WTC11 (cell line): ENCODE measurements around the gene SYT7. TPM values are rescaled to one million over a fixed set of nuclear protein-coding genes. Genes with fewer than 3 reads are reported as not detected.

Experiments used
- ATAC-seq: fragments of 200-7000 bp; cut with Tn5 transposase; 2 replicates; pipeline ENCODE4 v1.10.0; 2021; ENCODE audit warnings: mild to moderate bottlenecking, moderate library complexity
- CTCF ChIA-PET: fragments of 300-600 bp; sonication (Branson Sonifier 250); formaldehyde crosslinking; loops from one replicate; lab custom pipeline; 2021; ENCODE audit warnings: antibody characterized with exemption; lab: Charles Lee
- POLR2A ChIA-PET: fragments of 350-600 bp; sonication (Branson Sonifier 250); formaldehyde crosslinking; loops from one replicate; lab custom pipeline; 2021; ENCODE audit warnings: antibody characterized with exemption; lab: Charles Lee
- DNase-seq: peaks from one replicate; pipeline ENCODE4 v3.0.0; 2021; ENCODE audit warnings: low spot score
- H3K27ac Mint-ChIP-seq: 2 replicates; pipeline ENCODE4 v1.8.0; 2021; ENCODE audit warnings: mixed read lengths
- H3K27me3 Mint-ChIP-seq: 2 replicates; pipeline ENCODE4 v1.8.0; 2021; ENCODE audit warnings: low read depth, mild to moderate bottlenecking, moderate library complexity, mixed read lengths
- H3K36me3 Mint-ChIP-seq: 2 replicates; pipeline ENCODE4 v1.8.0; 2021; ENCODE audit warnings: mixed read lengths
- H3K4me1 Mint-ChIP-seq: 2 replicates; pipeline ENCODE4 v1.8.0; 2022; ENCODE audit warnings: mixed read lengths
- H3K4me3 Mint-ChIP-seq: 2 replicates; pipeline ENCODE4 v1.8.0; 2021; ENCODE audit warnings: mild to moderate bottlenecking, moderate library complexity, mixed read lengths
- H3K9me3 Mint-ChIP-seq: 2 replicates; pipeline ENCODE4 v1.8.0; 2021; ENCODE audit warnings: mixed read lengths
- AFF4 ChIP-seq: sonication (generic); formaldehyde crosslinking; IDR thresholded peaks from 2 replicates; pipeline ENCODE4 v1.8.1; 2023; ENCODE audit warnings: mild to moderate bottlenecking, missing genetic modification reagents, borderline replicate concordance
- ATF1 ChIP-seq: sonication (generic); formaldehyde crosslinking; IDR thresholded peaks from 2 replicates; pipeline ENCODE4 v1.8.1; 2023; ENCODE audit warnings: mild to moderate bottlenecking, moderate library complexity, missing genetic modification reagents
- ATF2 ChIP-seq: sonication (generic); formaldehyde crosslinking; IDR thresholded peaks from 2 replicates; pipeline ENCODE4 v1.8.1; 2022; ENCODE audit warnings: low read depth, missing genetic modification reagents, borderline replicate concordance
- CREM ChIP-seq: sonication (generic); formaldehyde crosslinking; IDR thresholded peaks from 2 replicates; pipeline ENCODE4 v1.8.1; 2022; ENCODE audit warnings: mild to moderate bottlenecking, missing genetic modification reagents, moderate library complexity
- ESRRA ChIP-seq: sonication (generic); formaldehyde crosslinking; IDR thresholded peaks from 2 replicates; pipeline ENCODE4 v1.8.1; 2022; ENCODE audit warnings: mild to moderate bottlenecking, missing genetic modification reagents, borderline replicate concordance
- FOXK1 ChIP-seq: sonication (generic); formaldehyde crosslinking; IDR thresholded peaks from 2 replicates; pipeline ENCODE4 v1.8.0; 2022; ENCODE audit warnings: mild to moderate bottlenecking, moderate library complexity, missing genetic modification reagents
- HMGA2 ChIP-seq: fragments of 250-450 bp; sonication (Bioruptor Pico); IDR thresholded peaks from 2 replicates; pipeline ENCODE4 v1.4.0; 2021; ENCODE audit warnings: mild to moderate bottlenecking, moderate library complexity
- IRF1 ChIP-seq: sonication (generic); formaldehyde crosslinking; IDR thresholded peaks from 2 replicates; pipeline ENCODE4 v1.8.0; 2023; ENCODE audit warnings: missing genetic modification reagents
- IRF2 ChIP-seq: sonication (generic); formaldehyde crosslinking; IDR thresholded peaks from 2 replicates; pipeline ENCODE4 v1.8.0; 2022; ENCODE audit warnings: low read depth, missing genetic modification reagents, borderline replicate concordance
- JUN ChIP-seq: sonication (generic); formaldehyde crosslinking; IDR thresholded peaks from 2 replicates; pipeline ENCODE4 v1.8.0; 2023; ENCODE audit warnings: mild to moderate bottlenecking, missing genetic modification reagents
- MAX ChIP-seq: sonication (generic); formaldehyde crosslinking; IDR thresholded peaks from 2 replicates; pipeline ENCODE4 v1.8.0; 2022; ENCODE audit warnings: mild to moderate bottlenecking, missing genetic modification reagents
- PREB ChIP-seq: sonication (generic); formaldehyde crosslinking; IDR thresholded peaks from 2 replicates; pipeline ENCODE4 v1.8.1; 2022; ENCODE audit warnings: mild to moderate bottlenecking, missing genetic modification reagents, moderate library complexity, borderline replicate concordance
- TCF7 ChIP-seq: sonication (generic); formaldehyde crosslinking; IDR thresholded peaks from 2 replicates; pipeline ENCODE4 v1.8.0; 2022; ENCODE audit warnings: mild to moderate bottlenecking, low read depth, missing genetic modification reagents, moderate library complexity
- TEAD1 ChIP-seq: sonication (generic); formaldehyde crosslinking; IDR thresholded peaks from 2 replicates; pipeline ENCODE4 v1.8.0; 2022; ENCODE audit warnings: mild to moderate bottlenecking, missing genetic modification reagents
- TEAD4 ChIP-seq: sonication (generic); formaldehyde crosslinking; IDR thresholded peaks from 2 replicates; pipeline ENCODE4 v1.8.0; 2022; ENCODE audit warnings: mild to moderate bottlenecking, missing genetic modification reagents
- ZBTB21 ChIP-seq: sonication (generic); formaldehyde crosslinking; IDR thresholded peaks from 2 replicates; pipeline ENCODE4 v1.8.1; 2023; ENCODE audit warnings: mild to moderate bottlenecking, missing genetic modification reagents, borderline replicate concordance
- ZMAT4 ChIP-seq: fragments of 250-450 bp; sonication (Bioruptor Pico); IDR thresholded peaks from 2 replicates; pipeline ENCODE4 v1.9.0; 2021; ENCODE audit warnings: mild to moderate bottlenecking
- ZNF138 ChIP-seq: sonication (generic); formaldehyde crosslinking; conservative IDR thresholded peaks from 2 replicates; pipeline ENCODE4 v1.8.1; 2022; ENCODE audit warnings: mild to moderate bottlenecking, moderate library complexity, missing genetic modification reagents
- ZNF219 ChIP-seq: sonication (generic); formaldehyde crosslinking; IDR thresholded peaks from 2 replicates; pipeline ENCODE4 v1.8.0; 2023; ENCODE audit warnings: missing genetic modification reagents, mild to moderate bottlenecking, borderline replicate concordance
- ZNF416 ChIP-seq: fragments of 250-450 bp; sonication (Bioruptor Pico); IDR thresholded peaks from 2 replicates; pipeline ENCODE4 v1.9.0; 2021; ENCODE audit warnings: mild to moderate bottlenecking, inconsistent platforms
- ZNF423 ChIP-seq: fragments of 250-450 bp; sonication (Bioruptor Pico); IDR thresholded peaks from 2 replicates; pipeline ENCODE4 v2.1.2; 2022; ENCODE audit warnings: mild to moderate bottlenecking, moderate library complexity
- total RNA-seq: library from RNA; stranded (reverse); gene quantifications from 3 replicates; pipeline ENCODE4 v1.2.3, GENCODE V29; 2021

Gene SYT7
- total RNA-seq, 1 experiment from 2014 or later: 12.5 TPM

GRCh38 chr11:61503135-61503770, 77.6 kb downstream of the SYT7 start:
- peaks cover 31% of the 10 kb centered on the region for H3K27me3 Mint-ChIP-seq
- no peak for ATAC-seq
- TF ChIP-seq ATF2 (CRISPR knock-in tag) (no peak), ZNF423 (CRISPR knock-in tag) (no peak)
- CTCF ChIA-PET: interaction anchor here (1.0 to 6.3 kb wide), 7 partner anchors 8 to 29 kb away, joined by 3 to 56 read pairs (median 9); a partner anchor contains a TSS
- peaks cover 73% of the 10 kb centered on the region for H3K4me1 Mint-ChIP-seq
- POLR2A ChIA-PET: no interaction called here
- no peaks in the 10 kb centered on the region for H3K36me3 Mint-ChIP-seq
- DNase-seq: no peak
- no peak overlapping the region for H3K4me3 Mint-ChIP-seq
- H3K27ac Mint-ChIP-seq: no peak overlapping the region
- no peaks in the 10 kb centered on the region for H3K9me3 Mint-ChIP-seq

DNA sequence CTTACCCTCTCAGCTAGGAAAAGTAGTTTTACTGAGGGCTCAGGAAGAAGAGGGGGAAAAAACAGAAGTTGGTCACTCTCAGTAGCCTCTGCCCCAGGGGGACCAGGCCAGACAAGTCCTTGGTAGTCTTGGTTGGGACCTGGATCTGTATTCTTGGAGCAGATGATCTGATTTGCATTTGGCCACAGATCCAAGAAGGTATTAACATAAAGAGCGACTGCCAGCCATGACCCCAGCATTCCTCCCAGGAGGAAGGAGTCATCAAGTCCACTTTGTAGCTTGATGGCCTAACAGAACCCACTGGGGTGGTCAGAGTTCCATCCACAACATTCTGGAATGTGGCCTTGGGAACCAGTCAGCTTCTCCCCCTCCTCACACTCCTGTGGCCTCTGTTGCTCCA, 78.4 kb downstream of the SYT7 start:
- no peaks in the 10 kb centered on the region for H3K36me3 Mint-ChIP-seq
- H3K27ac Mint-ChIP-seq: peak overlapping the region; percentile 45
- no peaks in the 10 kb centered on the region for H3K9me3 Mint-ChIP-seq
- ChIA-PET CTCF (interaction anchor here (0.7 to 6.3 kb wide), 8 partner anchors 9 to 67 kb away, joined by 3 to 56 read pairs (median 8); a partner anchor contains a TSS), POLR2A (interaction anchor here (1.2 kb wide), 1 partner anchor 14 kb away, joined by 3 read pairs; no protein-coding TSS in a partner anchor)
- no peak for TF ChIP-seq PREB (CRISPR knock-in tag)
- no peak for TF ChIP-seq MAX (CRISPR knock-in tag)
- TF ChIP-seq FOXK1 (CRISPR knock-in tag): no peak
- TF ChIP-seq IRF1: no peak
- TF ChIP-seq TEAD4 (CRISPR knock-in tag): no peak
- no peak for TF ChIP-seq IRF2
- no peak for TF ChIP-seq CREM (CRISPR knock-in tag)
- TF ChIP-seq HMGA2: no peak
- TF ChIP-seq ZNF416: no peak
- TF ChIP-seq ATF1 (CRISPR knock-in tag): no peak
- TF ChIP-seq ESRRA: no peak
- no peak for DNase-seq
- peaks cover 68% of the 10 kb centered on the region for H3K4me1 Mint-ChIP-seq
- peaks cover 24% of the 10 kb centered on the region for H3K27me3 Mint-ChIP-seq
- ATAC-seq: no peak
- no peak overlapping the region for H3K4me3 Mint-ChIP-seq

DNA sequence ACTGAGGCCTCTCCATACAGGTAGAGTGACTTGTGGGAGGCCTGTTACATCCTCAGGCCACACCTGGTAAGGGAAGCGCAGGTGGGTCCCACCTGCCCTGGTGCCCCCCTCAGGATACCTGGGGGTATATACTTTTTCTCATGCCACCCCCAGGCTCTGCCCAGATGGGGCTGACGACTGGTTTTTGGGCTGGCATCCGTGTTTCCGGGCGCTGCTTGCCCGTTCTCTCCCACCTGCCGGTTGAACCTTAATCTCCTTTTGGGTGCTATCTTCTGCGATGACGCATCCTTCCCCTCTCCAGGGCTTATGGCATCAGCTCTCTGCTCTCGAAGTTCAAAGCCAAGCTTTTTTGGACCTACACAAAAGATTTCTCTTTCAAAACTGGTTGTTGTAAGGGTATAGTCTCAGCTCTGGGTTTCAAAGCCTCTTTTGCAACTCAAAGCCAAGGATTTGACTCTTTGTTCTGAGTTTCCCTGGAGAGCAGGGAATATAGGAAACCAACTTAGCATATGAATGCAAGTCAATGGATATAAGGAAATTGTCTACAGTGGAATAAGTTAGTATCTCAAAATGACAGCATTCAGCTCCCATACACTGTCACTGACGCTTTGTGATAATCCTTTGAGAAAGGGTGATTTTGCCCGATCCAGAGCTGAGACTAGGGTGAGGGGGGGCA, 80.9 kb downstream of the SYT7 start:
- Mint-ChIP-seq H3K4me3 (peak overlapping the region; percentile 47), H3K27me3 (peaks cover 3% of the 10 kb centered on the region), H3K4me1 (peaks cover 46% of the 10 kb centered on the region), H3K27ac (peak overlapping the region; percentile 98), H3K9me3 (no peaks in the 10 kb centered on the region)
- ChIA-PET POLR2A (interaction anchor here (0.7 kb wide), 1 partner anchor 9 kb away, joined by 4 read pairs; the partner anchor contains the start of gene LRRC10B), CTCF (interaction anchor here (0.7 to 6.3 kb wide), 11 partner anchors 9 to 67 kb away, joined by 3 to 56 read pairs (median 8); partner anchors contain the start of gene LRRC10B)
- ATAC-seq (peak; percentile 79), DNase-seq (no peak)
- TF ChIP-seq TEAD1 (CRISPR knock-in tag) (no peak), ZBTB21 (CRISPR knock-in tag) (peak; percentile 58; the same call in 1 of the 2 replicates), ZNF138 (CRISPR knock-in tag) (no peak), HMGA2 (no peak), AFF4 (CRISPR knock-in tag) (no peak; the same call in 1 of the 2 replicates), TCF7 (CRISPR knock-in tag) (no peak), ZNF219 (CRISPR knock-in tag) (no peak), JUN (CRISPR knock-in tag) (no peak), ZMAT4 (CRISPR knock-in tag) (no peak), ZNF423 (CRISPR knock-in tag) (peak; percentile 7; the same call in 1 of the 2 replicates)
- TF ChIP-seq, all 79 proteins: peak for 2
- no peaks in the 10 kb centered on the region for H3K36me3 Mint-ChIP-seq
